ENCODE results near the gene KBTBD2. TPM values are rescaled to one million over a fixed set of nuclear protein-coding genes. Genes with fewer than 3 reads are reported as not detected.

Gene KBTBD2
- total and polyA plus RNA-seq, 2 of the 4 experiments (the other 2 are of a cell fraction): 13.2 to 32.3 TPM

DNA sequence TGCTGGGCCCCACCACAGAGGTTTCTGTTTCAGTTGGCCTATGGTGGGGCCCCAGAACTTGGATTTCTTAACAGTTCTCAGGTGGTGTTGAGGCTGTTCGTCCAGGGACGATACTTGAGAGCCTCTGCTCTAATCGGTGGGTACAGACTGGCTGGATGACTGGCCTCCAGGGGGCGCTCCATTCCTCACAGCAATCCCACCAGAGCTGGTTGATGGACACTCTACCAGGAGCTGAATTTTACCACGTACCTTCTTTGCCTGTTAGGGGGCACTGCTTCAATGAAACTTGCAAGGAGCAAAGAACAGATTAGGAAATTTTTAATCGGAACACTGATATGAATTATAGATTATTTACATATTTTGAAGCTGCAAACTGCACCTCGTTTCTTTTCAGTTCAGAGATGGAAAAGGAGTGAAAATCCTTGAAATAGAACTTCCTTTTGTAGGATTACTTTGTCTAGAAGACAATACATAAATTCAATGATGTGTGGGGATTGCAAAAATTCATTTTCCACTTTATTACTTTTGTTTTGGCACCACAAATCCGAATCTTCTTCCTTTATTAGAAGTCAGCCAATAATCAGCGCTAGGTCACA lies 44.8 kb downstream of the KBTBD2 start:
- Histone ChIP-seq H4K5ac (ENCODE audit: low read depth, low read length) (no peak overlapping the region), H4K8ac (ENCODE audit: low read depth in 2 of 2, low read length in 2 of 2) (no peak overlapping the region), H3K56ac (ENCODE audit: extremely low read depth, insufficient read depth, low read length) (no peak overlapping the region), H4K20me1 (ENCODE audit: insufficient read depth, low read length) (no peaks in the 10 kb centered on the region), H3K9ac (ENCODE audit: low read depth, low read length) (no peak overlapping the region), H2AK9ac (replicated peaks; ENCODE audit: low read depth, low read length, poor library complexity) (no peak overlapping the region), H2BK120ac (ENCODE audit: low read depth, low read length) (no peak overlapping the region), H2BK15ac (ENCODE audit: low read depth, low read length) (no peak overlapping the region), H2AFZ (replicated peaks; ENCODE audit: low read length, poor library complexity) (no peak overlapping the region), H3K23ac (ENCODE audit: low read depth, low read length) (no peak overlapping the region), H2BK5ac (ENCODE audit: low read depth, low read length, poor library complexity, severe bottlenecking) (no peak overlapping the region), H3K27me3 (ENCODE audit: control insufficient read depth, insufficient read depth, low read length) (no peaks in the 10 kb centered on the region), H2AK5ac (ENCODE audit: low read depth, low read length) (no peak overlapping the region), H3K27ac (ENCODE audit: insufficient read depth, low read length) (no peak overlapping the region), H3K4me3 (ENCODE audit: insufficient read depth, low read depth, low read length) (no peak overlapping the region), H2BK20ac (ENCODE audit: low read depth, low read length) (no peak overlapping the region), H3K18ac (ENCODE audit: low read depth, low read length) (no peak overlapping the region), H3K4me1 (ENCODE audit: control insufficient read depth, insufficient read depth, low read length) (no peaks in the 10 kb centered on the region), H3K9me1 (ENCODE audit: insufficient read depth, low read length) (no peaks in the 10 kb centered on the region), H3K9me3 (ENCODE audit: control insufficient read depth, insufficient read depth, low read length) (no peaks in the 10 kb centered on the region), H4K91ac (ENCODE audit: insufficient read depth, low read depth, low read length) (no peak overlapping the region), H3K36me3 (ENCODE audit: control insufficient read depth, insufficient read depth, low read length) (no peaks in the 10 kb centered on the region), H3K4me2 (ENCODE audit: low read depth, low read length) (no peak overlapping the region), H3K4ac (ENCODE audit: low read depth, low read length) (no peak overlapping the region), H3K14ac (replicated peaks; ENCODE audit: low read depth, low read length) (no peak overlapping the region), H3K79me1 (ENCODE audit: low read depth in 1 of 2, low read length in 2 of 2) (no peaks in the 10 kb centered on the region)
- in situ Hi-C loops (cut with MboI; ENCODE audit: low sequenced_read_pairs): no loop called here
- WGBS, 2 experiments (ENCODE audit: extremely low coverage in 2 of 2, insufficient read length in 1 of 2): no CpG with 5 or more reads among the region's 9 CpGs
- no TSS peak for BruUV-seq (replicated peaks)
- DNase-seq (peak; percentile 63), ATAC-seq (ENCODE audit: low read depth) (peak; percentile 57)
- dilution Hi-C loops (cut with HindIII; ENCODE audit: low sequenced_read_pairs, unreplicated experiment): no loop called here
- CTCF ChIA-PET: interaction anchor here (0.6 to 1.8 kb wide), 15 partner anchors 11 to 1863 kb away, joined by 3 to 7 read pairs (median 3); no protein-coding TSS in a partner anchor
- no peak for TF ChIP-seq MAFK (IDR thresholded peaks at IDR 0.05; ENCODE audit: low read depth, low read length)
- TF ChIP-seq RCOR1 (IDR thresholded peaks at IDR 0.05; ENCODE audit: insufficient replicate concordance, low read length): no peak
- TF ChIP-seq MAZ (IDR thresholded peaks at IDR 0.05; ENCODE audit: borderline replicate concordance, low read depth, low read length): no peak
- TF ChIP-seq RFX5 (IDR thresholded peaks at IDR 0.05; ENCODE audit: low read depth, low read length): no peak
- no peak for TF ChIP-seq CHD1 (IDR thresholded peaks at IDR 0.05; ENCODE audit: low read depth, low read length)
- TF ChIP-seq, protein P1, sequence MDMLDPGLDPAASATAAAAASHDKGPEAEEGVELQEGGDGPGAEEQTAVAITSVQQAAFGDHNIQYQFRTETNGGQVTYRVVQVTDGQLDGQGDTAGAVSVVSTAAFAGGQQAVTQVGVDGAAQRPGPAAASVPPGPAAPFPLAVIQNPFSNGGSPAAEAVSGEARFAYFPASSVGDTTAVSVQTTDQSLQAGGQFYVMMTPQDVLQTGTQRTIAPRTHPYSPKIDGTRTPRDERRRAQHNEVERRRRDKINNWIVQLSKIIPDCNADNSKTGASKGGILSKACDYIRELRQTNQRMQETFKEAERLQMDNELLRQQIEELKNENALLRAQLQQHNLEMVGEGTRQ (IDR thresholded peaks at IDR 0.05; ENCODE audit: low read depth, low read length): no peak
- TF ChIP-seq, protein P2, sequence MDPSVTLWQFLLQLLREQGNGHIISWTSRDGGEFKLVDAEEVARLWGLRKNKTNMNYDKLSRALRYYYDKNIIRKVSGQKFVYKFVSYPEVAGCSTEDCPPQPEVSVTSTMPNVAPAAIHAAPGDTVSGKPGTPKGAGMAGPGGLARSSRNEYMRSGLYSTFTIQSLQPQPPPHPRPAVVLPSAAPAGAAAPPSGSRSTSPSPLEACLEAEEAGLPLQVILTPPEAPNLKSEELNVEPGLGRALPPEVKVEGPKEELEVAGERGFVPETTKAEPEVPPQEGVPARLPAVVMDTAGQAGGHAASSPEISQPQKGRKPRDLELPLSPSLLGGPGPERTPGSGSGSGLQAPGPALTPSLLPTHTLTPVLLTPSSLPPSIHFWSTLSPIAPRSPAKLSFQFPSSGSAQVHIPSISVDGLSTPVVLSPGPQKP (IDR thresholded peaks at IDR 0.05; ENCODE audit: borderline replicate concordance, low read depth, low read length): no peak
- peak; percentile 54 for TF ChIP-seq RAD21 (IDR thresholded peaks at IDR 0.05; ENCODE audit: low read length)
- no peak for TF ChIP-seq CEBPB (IDR thresholded peaks at IDR 0.05; ENCODE audit: low read depth, low read length)
- TF ChIP-seq MXI1 (IDR thresholded peaks at IDR 0.05; ENCODE audit: borderline replicate concordance, low read depth, low read length): no peak
- no peak for TF ChIP-seq BHLHE40 (IDR thresholded peaks at IDR 0.05; ENCODE audit: low read depth, low read length)
- peak; percentile 47 for TF ChIP-seq SMC3 (IDR thresholded peaks at IDR 0.05; ENCODE audit: low read depth, low read length)
- TF ChIP-seq, protein P3, sequence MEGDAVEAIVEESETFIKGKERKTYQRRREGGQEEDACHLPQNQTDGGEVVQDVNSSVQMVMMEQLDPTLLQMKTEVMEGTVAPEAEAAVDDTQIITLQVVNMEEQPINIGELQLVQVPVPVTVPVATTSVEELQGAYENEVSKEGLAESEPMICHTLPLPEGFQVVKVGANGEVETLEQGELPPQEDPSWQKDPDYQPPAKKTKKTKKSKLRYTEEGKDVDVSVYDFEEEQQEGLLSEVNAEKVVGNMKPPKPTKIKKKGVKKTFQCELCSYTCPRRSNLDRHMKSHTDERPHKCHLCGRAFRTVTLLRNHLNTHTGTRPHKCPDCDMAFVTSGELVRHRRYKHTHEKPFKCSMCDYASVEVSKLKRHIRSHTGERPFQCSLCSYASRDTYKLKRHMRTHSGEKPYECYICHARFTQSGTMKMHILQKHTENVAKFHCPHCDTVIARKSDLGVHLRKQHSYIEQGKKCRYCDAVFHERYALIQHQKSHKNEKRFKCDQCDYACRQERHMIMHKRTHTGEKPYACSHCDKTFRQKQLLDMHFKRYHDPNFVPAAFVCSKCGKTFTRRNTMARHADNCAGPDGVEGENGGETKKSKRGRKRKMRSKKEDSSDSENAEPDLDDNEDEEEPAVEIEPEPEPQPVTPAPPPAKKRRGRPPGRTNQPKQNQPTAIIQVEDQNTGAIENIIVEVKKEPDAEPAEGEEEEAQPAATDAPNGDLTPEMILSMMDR (conservative IDR thresholded peaks at IDR 0.05; ENCODE audit: low read depth, low read length): peak; percentile 59
- no peak for TF ChIP-seq FOS (IDR thresholded peaks at IDR 0.05; ENCODE audit: low read depth, low read length)
- TF ChIP-seq POLR2A (IDR thresholded peaks at IDR 0.05; ENCODE audit: low read depth, low read length): no peak
- TF ChIP-seq NFE2L2 (IDR thresholded peaks at IDR 0.05; ENCODE audit: low read depth, low read length): no peak
- intact Hi-C loops (cut with micrococcal nuclease): no loop called here
- POLR2A ChIA-PET (ENCODE audit: unreplicated experiment): no interaction called here
